Measurements from ENCODE around the gene NDUFAF5. TPM values are rescaled to one million over a fixed set of nuclear protein-coding genes. Genes with fewer than 3 reads are reported as not detected.
A peak's percentile ranks its signal among the peaks of the same experiment; 100 is the strongest.

The NDUFAF5 gene
- total RNA-seq, 1 donor from 2014 or later, result 11.0 TPM

GRCh38 chr20:13775867-13776266, 9.0 kb upstream of the NDUFAF5 start:
- DNase-seq (ENCODE audit: extremely low read depth, low read depth, low spot score), result no peak

GRCh38 chr20:13777171-13777601, 7.6 kb upstream of the NDUFAF5 start:
- DNase-seq (ENCODE audit: extremely low read depth, low read depth, low spot score), result no peak

DNA sequence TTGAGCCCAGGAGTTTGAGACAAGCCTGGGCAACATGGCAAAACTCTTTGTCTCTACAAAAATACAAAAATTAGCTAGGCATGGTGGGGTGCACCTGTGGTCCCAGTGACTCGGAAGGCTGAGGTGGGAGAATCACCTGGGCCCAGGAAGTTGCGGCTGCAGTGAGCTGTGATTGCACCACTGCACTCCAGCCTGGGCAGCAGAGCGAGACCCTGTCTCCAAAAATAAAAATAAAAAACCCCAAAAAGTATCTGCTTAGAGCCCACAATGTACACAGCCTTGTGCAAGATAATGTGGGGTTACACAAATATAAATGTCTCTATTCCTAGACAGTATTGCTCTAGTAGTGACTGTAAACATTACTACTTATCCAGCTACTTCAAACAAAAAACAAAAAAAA, 6.0 kb upstream of the NDUFAF5 start:
- DNase-seq (ENCODE audit: extremely low read depth, low read depth, low spot score), result no peak

- no peak for DNase-seq (ENCODE audit: extremely low read depth, low read depth, low spot score)
Observed at GRCh38 chr20:13783528-13783927, 1.3 kb upstream of the NDUFAF5 start.

- no peak for DNase-seq (ENCODE audit: extremely low read depth, low read depth, low spot score)
Observed at GRCh38 chr20:13784271-13784892, 446 bp upstream of the NDUFAF5 start.

DNA sequence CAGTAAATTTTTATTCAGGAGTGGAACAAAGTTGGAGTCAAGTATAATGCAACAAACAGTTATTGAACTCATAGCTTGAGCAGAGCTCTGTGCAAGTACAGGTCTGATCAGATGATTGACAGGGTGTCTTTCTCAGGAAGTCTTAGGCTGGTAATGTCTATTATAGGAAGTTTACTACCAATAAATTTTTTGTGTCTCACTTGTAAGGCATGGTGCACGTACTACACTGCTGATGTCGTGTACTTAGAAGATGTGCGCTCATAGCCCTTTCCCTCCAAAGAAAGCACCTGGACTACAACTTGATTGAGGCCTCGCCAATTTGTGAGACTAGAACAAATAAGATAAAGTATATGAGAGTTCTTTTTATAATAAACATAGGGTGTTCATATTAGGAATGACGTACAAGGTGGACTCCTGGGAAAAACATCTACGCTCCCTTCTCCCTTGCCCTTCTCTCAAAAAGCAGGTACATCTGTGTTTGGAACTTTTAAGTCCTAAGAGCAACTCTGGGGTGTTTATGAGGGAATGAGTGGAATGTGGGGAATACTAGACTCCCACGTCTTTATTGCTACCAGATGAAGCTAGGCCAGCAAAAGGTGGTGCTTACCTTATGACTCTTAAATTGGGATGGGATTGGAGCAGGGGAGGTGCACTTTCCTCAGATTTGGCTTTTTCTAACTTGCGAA, 1.5 kb downstream of the NDUFAF5 start:
- DNase-seq (ENCODE audit: extremely low read depth, low read depth, low spot score), result no peak

DNA sequence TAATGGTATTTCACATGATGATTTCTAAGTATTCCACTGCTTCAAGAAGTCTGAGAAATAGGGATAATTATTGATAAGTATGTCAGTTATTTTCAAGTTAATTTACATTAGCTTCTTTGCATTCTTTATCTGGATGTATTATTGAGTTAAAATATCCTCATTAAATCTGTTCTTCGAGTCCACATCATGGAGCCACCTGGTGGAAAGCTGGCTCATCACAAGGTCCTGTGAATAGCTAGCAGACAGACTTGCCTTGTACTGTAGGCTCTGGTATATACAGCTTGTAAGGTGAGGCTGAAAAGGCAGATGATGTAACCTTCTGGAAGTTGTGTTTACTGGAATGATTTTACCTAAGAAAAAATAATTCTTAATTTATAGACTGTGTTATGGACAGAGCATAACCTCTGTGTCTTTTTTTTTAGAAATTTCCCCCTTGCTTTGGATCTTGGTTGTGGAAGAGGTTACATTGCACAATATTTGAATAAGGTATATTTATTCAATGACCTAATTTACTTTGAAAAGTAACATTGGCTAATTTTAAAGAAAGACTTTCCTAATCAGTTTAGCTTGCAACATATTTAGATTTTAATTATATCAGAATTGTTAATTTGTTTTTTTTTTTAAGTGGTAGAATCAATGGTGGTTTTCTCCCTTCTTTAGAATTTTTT, 3.5 kb downstream of the NDUFAF5 start:
- DNase-seq (ENCODE audit: extremely low read depth, low read depth, low spot score), result no peak

GRCh38 chr20:13790708-13791107, 5.9 kb downstream of the NDUFAF5 start:
- no peak for DNase-seq (ENCODE audit: extremely low read depth, low read depth, low spot score)

DNA sequence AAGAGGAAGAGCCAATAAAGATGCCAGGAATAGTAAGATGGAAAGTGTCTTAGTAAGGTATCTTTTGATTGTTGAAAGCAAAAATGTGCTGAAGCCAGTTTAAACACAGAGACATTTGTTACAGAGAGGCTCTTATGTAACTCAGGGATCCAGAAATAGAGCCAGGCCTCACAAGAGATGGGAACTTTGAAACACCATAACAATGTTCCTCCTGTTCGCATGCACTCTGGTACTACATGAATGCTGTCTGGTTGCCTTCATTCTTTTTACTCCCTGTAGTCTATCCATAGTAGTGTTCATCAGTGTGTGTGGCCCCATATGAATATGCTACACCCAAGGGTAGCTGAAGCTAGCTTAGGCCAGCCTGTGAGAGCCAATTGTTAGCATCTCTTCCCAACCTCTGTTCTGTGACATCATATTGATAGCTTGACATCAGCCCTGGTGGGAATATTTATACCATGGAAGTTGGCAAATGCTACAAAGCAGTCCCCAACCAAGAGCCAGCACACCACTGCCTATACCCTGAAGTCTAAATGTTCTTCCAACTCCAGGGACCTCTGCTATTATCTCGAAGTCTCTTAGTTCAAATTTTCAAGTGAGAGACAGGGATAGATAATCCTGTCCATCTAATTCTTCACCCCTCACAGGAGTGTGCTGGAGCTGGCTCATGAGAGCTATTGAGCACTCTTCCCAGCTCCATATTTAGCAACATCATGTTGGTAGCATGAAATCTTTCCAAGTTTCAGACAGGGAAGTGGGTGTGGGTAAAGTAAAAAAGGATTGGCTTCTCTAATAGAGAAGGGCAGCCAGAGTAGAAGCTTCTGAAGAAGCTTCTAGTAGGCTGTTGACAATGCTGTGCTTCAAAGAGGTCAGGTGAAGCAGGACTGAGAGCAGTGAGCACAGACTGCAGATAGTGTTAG, 7.0 kb downstream of the NDUFAF5 start:
- DNase-seq (ENCODE audit: extremely low read depth, low read depth, low spot score), result no peak

- DNase-seq (ENCODE audit: extremely low read depth, low read depth, low spot score), result no peak
Observed at GRCh38 chr20:13793001-13793400, 8.2 kb downstream of the NDUFAF5 start.

DNA sequence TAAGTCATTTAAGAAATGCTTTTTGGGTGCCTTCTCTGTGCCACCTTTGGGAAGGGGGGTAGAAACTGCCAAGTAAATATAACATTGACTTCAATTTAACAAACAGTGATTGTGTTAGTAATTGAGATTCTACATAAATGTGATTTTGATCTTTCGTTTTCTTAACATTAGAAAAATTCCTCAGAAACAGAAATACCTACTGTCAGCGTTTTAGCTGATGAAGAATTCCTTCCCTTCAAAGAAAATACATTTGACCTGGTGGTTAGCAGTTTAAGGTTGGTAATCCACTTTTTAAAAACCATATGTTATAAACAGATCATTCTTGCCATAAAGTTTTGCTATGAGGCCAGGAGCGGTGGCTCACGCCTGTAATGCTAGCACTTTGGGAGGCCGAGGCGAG, 9.8 kb downstream of the NDUFAF5 start:
- DNase-seq (ENCODE audit: extremely low read depth, low read depth, low spot score), result no peak

DNA sequence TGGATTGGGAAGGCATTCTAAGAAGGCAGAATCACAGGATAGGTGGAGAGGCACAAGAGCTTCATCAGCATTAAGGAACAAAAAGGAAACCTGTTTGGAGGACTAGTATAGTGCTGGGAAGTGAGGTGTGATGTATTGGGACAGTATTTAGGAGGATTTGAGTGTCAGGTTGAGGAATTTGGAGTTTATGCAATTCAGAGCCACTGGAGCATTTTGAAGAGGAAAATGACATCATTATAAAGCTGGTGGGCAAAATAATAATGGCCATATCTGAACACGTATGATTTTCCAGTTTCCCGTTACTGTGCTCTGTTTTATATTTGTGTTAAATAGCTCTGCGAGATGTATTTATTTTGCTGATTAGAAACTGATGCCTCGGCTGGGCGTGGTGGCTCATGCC, 14.2 kb downstream of the NDUFAF5 start:
- DNase-seq (ENCODE audit: extremely low read depth, low read depth, low spot score), result no peak

DNA sequence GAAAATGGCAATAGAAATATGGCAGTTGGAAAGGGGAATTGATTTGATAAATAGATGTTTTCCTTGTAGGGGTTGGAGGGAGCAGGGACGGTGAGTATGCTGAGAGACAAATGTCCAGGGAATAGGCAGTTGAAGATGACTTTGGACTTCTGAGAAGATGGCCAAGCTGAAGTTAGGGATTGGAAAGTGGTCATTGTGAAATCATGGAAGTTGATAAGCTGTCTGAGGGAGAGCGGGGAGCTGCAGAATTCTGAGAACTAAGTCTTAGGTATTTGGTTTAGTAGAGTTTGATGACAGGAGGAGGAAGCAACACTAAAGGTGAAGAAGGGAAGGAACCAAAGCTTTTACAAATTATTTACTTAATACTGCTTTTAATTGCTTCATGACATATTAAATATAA, 15.1 kb downstream of the NDUFAF5 start:
- DNase-seq (ENCODE audit: extremely low read depth, low read depth, low spot score), result no peak

DNA sequence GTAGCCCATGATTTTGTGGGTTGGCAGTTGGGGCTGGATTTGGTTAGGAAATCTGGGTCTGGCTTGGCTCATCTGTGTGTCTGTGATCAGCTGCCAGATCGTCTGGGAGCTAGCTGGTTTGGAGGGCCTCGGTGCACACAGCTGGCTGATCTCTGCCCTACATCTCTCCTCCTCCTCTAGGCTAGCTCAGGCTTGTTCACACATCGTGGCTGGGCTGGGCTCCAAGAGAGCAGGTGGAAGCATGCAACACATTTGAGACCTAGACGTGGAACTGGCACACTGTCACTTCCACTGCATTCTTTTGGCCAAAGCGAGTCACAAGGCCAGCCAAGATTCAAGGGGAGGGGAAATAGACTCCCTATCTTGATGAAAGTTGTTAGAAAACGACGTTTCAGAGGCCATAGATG, 15.9 kb downstream of the NDUFAF5 start:
- DNase-seq (ENCODE audit: extremely low read depth, low read depth, low spot score), result peak; percentile 14

- no peak for DNase-seq (ENCODE audit: extremely low read depth, low read depth, low spot score)
Observed at GRCh38 chr20:13809373-13809772, 24.5 kb downstream of the NDUFAF5 start.

DNA sequence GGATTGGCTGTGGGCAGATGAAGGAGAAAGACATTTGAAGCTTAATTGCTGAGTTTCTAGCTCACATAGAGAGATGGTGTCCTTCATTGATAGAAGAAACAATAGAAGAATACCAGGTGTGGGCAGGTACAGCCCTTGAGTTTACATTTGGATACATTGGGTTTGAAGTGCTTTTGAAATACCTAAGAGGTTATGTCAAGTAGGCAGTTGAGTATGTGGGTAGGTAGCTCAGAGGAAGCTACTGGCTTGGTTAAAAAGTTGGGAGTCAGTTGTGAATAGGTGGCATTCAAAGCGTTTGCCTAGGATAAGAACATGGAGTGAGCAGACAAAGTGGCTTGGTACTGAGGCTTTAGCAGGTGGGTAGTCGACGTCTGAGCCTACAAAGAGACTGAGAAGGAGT, 25.0 kb downstream of the NDUFAF5 start:
- no peak for DNase-seq (ENCODE audit: extremely low read depth, low read depth, low spot score)

DNA sequence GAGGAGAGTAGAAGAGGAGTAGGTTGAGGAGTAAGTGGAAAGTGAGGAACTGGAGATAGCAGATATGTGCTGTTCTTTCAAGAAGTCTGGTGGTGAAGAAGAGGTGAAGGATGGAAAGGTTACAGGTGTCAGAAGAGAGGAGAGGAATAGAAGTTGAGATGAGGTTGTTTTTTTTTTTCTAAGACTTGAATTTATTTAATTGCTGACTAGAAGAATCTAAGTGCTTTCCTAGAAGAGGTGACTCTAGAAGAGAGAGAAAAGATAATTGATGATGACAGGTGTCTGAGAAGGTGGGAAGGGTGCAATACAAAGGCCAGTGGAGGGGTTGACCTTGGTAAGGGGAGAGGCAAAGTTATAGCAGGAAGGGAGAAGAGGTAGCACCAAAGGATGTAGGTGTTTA, 25.6 kb downstream of the NDUFAF5 start:
- no peak for DNase-seq (ENCODE audit: extremely low read depth, low read depth, low spot score)

DNA sequence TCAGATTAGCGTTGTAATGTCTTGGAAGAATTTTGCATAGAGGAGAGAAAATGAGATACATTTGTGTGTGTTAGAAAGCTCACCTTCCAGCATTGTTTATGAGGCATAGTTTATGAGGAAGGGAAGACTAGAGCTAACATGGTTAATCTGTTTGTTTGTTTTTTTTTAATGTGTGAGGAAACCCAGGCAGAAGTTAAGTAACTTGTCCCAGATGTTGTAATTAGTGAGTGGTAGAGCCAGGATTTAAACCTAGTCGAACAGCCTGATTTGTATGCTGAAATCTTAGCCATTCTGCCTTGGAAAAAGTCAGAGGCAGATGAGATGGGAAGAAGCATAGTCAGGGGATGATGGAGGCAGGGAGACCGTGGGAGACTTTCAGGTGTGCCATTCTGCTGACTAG, 29.1 kb downstream of the NDUFAF5 start:
- no peak for DNase-seq (ENCODE audit: extremely low read depth, low read depth, low spot score)

DNA sequence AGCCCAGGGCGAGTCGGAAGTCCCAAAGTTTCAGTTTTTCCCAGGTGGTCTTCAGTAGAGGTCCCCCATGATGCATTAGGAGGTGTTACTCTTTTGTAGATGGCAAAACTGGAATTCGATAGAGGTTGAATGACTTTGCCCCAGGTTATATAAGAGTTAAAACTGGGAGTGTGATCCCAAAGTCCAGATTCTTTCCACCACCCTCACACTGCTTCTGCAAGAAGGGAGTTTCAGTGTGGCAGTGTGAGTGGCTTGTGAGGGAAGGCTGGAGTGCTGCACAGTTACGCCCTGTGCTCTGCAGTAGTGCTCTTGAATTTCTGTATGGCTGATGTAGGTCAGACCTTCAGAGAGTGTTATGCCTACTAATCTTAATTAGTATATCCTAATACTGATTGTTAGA, 29.8 kb downstream of the NDUFAF5 start:
- no peak for DNase-seq (ENCODE audit: extremely low read depth, low read depth, low spot score)

GRCh38 chr20:13816757-13817156, 31.9 kb downstream of the NDUFAF5 start:
- no peak for DNase-seq (ENCODE audit: extremely low read depth, low read depth, low spot score)

- no peak for DNase-seq (ENCODE audit: extremely low read depth, low read depth, low spot score)
Observed at GRCh38 chr20:13817342-13817741, 32.5 kb downstream of the NDUFAF5 start.

All from glomerular endothelial cell (primary cell).